ENCODE data around the gene SORBS2.

SORBS2 gene

DNA sequence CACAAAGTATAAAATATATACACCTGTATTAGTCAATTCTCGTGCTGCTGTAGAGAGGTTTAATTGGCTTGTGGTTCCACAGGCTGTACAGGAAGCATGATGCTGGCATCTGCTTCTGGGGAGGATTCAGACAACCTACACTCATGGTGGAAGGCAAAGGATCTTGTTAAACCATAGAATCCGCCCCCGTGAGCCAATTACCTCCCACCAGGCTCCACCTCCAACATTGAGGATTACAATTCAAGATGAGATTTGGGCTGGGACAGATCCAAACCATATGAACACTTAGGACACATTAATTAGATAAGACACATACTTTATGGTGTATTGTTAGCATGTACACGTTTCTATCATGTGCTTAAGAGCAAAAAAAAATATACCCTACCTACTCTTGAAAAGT lies 22.1 kb upstream of the SORBS2 start:
- H3K27me3 Mint-ChIP-seq (ENCODE audit: low read depth): no peaks in the 10 kb centered on the region
- H3K4me1 Mint-ChIP-seq: peaks cover 22% of the 10 kb centered on the region
- no peak overlapping the region for H3K27ac Mint-ChIP-seq
- no peak overlapping the region for H3K4me3 Mint-ChIP-seq
- H3K36me3 Mint-ChIP-seq (ENCODE audit: low read depth): no peaks in the 10 kb centered on the region
- H3K9me3 Mint-ChIP-seq: peaks cover 2% of the 10 kb centered on the region
- TF ChIP-seq, protein P1, sequence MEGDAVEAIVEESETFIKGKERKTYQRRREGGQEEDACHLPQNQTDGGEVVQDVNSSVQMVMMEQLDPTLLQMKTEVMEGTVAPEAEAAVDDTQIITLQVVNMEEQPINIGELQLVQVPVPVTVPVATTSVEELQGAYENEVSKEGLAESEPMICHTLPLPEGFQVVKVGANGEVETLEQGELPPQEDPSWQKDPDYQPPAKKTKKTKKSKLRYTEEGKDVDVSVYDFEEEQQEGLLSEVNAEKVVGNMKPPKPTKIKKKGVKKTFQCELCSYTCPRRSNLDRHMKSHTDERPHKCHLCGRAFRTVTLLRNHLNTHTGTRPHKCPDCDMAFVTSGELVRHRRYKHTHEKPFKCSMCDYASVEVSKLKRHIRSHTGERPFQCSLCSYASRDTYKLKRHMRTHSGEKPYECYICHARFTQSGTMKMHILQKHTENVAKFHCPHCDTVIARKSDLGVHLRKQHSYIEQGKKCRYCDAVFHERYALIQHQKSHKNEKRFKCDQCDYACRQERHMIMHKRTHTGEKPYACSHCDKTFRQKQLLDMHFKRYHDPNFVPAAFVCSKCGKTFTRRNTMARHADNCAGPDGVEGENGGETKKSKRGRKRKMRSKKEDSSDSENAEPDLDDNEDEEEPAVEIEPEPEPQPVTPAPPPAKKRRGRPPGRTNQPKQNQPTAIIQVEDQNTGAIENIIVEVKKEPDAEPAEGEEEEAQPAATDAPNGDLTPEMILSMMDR (IDR thresholded peaks at IDR 0.05; ENCODE audit: unreplicated experiment in 3 of 3): no peak

DNA sequence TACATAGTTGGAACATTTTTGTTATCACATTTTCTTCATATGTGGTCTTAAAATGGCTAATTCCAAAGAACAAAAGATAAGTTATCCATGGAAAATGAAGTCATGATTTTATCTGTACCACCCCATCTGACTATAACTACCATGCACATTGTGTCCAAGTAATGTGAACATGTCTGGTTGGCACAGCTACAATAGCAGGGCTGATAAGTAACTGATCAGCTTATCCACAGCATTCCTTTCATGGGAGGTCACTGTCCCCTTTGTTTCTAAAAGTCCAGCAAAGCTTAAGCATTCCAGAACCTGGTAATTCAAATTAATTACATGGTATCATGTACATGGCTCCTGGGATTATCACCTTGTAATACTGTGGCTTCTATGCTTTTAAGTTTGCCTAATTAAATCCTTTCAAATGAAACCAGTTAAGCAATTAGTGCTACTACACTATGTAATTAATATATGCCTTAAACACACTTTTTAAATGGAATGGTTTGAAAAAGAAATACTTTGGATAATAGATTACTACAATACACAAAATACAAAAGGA lies 21.1 kb upstream of the SORBS2 start:
- Mint-ChIP-seq H3K36me3 (ENCODE audit: low read depth) (no peaks in the 10 kb centered on the region), H3K9me3 (peaks cover 2% of the 10 kb centered on the region), H3K27me3 (ENCODE audit: low read depth) (no peaks in the 10 kb centered on the region), H3K4me1 (peaks cover 22% of the 10 kb centered on the region), H3K27ac (peak overlapping the region in 2 of 3 experiments; percentile 30 to 78), H3K4me3 (no peak overlapping the region)
- TF ChIP-seq, protein P1 (IDR thresholded peaks at IDR 0.05; ENCODE audit: unreplicated experiment in 3 of 3): no peak

DNA sequence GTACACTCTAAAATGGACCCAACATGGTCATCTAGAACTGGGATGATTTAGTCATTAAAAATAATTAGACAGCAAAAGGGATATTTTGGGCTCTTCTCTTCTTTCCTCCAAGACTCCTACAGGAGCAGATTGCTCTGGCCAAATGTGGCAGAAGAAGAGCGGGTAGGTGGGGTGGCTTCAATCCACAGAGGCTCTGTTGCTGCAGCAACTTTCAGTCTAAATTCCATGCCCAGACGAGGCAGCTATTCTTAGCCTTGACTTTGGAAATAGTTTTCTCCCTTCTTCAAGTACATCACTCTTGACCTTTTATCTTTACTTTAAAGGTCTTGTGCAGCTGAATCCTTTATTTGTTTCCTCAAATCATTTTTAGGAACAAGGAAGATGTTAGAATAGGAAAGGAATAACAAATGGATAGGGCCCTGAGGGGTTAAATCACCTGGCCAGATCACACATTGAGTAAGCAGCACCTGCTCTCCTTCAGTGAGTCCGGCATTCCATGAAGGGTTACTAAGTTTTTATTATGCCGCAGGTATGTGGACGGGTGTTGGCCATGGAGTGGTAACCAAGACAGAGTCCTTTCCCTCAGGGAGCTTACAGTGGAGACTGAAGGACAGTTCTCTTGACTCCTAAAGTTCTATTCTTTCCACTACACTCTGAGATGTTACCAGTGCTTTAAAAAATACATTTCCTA lies 19.3 kb upstream of the SORBS2 start:
- no peaks in the 10 kb centered on the region for H3K27me3 Mint-ChIP-seq (ENCODE audit: low read depth)
- H3K9me3 Mint-ChIP-seq: peaks cover 2% of the 10 kb centered on the region
- peaks cover 13% of the 10 kb centered on the region for H3K4me1 Mint-ChIP-seq
- H3K36me3 Mint-ChIP-seq (ENCODE audit: low read depth): no peaks in the 10 kb centered on the region
- no peak overlapping the region for H3K4me3 Mint-ChIP-seq
- H3K27ac Mint-ChIP-seq: peak overlapping the region in 2 of 3 experiments; percentile 2 to 59
- TF ChIP-seq, protein P1 (IDR thresholded peaks at IDR 0.05; ENCODE audit: unreplicated experiment in 3 of 3): no peak

DNA sequence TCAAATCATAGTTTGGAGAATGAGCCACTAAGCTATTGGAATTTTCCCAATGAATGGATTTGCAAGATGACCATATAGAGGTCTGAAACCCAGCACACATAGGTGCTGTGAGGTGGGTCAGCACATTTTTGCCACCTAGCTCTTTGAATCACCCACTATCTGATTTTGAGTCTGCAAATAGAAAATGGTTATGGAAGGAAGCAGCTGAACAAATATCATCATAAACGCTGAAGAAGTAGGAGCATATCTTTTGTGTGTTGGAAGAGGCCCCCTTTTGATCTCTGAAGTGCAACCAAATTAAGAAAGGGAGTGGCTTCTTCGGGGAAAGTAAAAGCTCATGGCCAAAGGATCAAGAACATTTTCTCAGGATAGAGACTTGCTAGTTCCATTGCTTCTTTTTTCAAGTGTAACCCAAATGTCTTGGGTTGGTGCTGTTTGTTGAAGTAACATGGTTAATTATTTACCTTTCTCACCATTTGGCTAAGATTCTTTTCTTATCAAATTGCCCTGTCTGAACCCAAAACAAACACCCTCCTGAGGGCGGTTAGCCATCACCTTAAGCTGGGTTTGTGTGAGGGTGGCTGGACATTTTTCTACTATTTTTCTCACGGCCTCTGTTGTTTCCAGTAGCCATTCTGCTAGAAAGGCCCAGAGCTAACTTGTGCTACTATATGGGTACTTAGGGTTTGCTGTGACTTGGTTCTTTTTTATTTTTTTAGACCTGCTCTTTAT lies 18.4 kb upstream of the SORBS2 start:
- no peak overlapping the region for H3K4me3 Mint-ChIP-seq
- peaks cover 13% of the 10 kb centered on the region for H3K4me1 Mint-ChIP-seq
- peak overlapping the region in 2 of 3 experiments; percentile 2 to 59 for H3K27ac Mint-ChIP-seq
- H3K9me3 Mint-ChIP-seq: peaks cover 2% of the 10 kb centered on the region
- TF ChIP-seq, protein P1 (IDR thresholded peaks at IDR 0.05; ENCODE audit: unreplicated experiment in 3 of 3): no peak
- no peaks in the 10 kb centered on the region for H3K36me3 Mint-ChIP-seq (ENCODE audit: low read depth)
- H3K27me3 Mint-ChIP-seq (ENCODE audit: low read depth): no peaks in the 10 kb centered on the region

DNA sequence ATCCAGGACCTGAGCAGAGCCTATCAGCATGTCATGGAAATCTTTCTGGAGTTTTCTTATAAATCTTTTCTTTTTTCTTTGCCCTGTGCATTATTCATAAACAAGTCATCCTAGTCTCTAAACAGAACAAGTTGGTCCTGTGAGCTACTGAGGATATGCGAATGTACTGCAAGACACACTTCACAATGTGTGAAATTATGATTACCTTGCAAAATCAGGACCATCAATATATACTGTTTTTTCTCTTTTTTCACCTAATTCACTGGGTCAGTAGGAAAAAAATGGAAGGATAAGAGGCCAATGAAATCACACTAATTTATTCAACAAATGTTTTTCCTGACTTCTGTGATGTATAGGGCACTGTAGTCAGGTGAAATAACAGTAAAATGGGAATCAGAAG lies 14.4 kb upstream of the SORBS2 start:
- Mint-ChIP-seq H3K9me3 (peaks cover 2% of the 10 kb centered on the region), H3K4me3 (no peak overlapping the region), H3K27ac (no peak overlapping the region), H3K27me3 (ENCODE audit: low read depth) (peaks cover 2% of the 10 kb centered on the region), H3K36me3 (ENCODE audit: low read depth) (no peaks in the 10 kb centered on the region), H3K4me1 (peaks cover 13% of the 10 kb centered on the region)
- TF ChIP-seq, protein P1 (IDR thresholded peaks at IDR 0.05; ENCODE audit: unreplicated experiment in 3 of 3): no peak

Measured in nephron (organoid).